IPS-NIHi7 (cell line): ENCODE measurements around the gene TTC14.

Experiments used
- DNase-seq: peaks from one replicate; pipeline ENCODE4 v3.0.0; 2012; ENCODE audit warnings: mixed read lengths; ENCODE audit errors: extremely low spot score

TTC14 gene

GRCh38 chr3:180630371-180630770 is 28.4 kb downstream of the TTC14 start:
- no peak for DNase-seq

- DNase-seq, result no peak
These were observed 29.4 kb downstream of the TTC14 start for GRCh38 chr3:180631317-180631716.

GRCh38 chr3:180633722-180634121 is 31.8 kb downstream of the TTC14 start:
- DNase-seq, result peak; percentile 22

GRCh38 chr3:180640987-180641386 is 39.0 kb downstream of the TTC14 start:
- DNase-seq, result no peak

GRCh38 chr3:180646187-180646790 is 44.3 kb downstream of the TTC14 start:
- DNase-seq, result peak; percentile 18

- no peak for DNase-seq
These were observed 54.4 kb downstream of the TTC14 start for GRCh38 chr3:180656406-180656805.

GRCh38 chr3:180657094-180657493 is 55.1 kb downstream of the TTC14 start:
- DNase-seq, result no peak
